NCI-H446 treated with DMSO at 0.1 percent for 48 hours (cell line): Measurements from ENCODE around the gene ZBTB37.
A peak's percentile ranks its signal among the peaks of the same experiment; 100 is the strongest.
"Not testable (repeated sequence)": the region's sequence is repeated elsewhere in the genome, so short reads cannot be mapped to it uniquely, and the experiment has no call there.

ENCODE experiments used
- DNase-seq: peaks from one replicate; lab custom pipeline; 2025; lab: John Stamatoyannopoulos, UW

Gene ZBTB37

GRCh38 chr1:173865468-173866164 is 2.6 kb upstream of the ZBTB37 start:
- DNase-seq, result no peak

DNA sequence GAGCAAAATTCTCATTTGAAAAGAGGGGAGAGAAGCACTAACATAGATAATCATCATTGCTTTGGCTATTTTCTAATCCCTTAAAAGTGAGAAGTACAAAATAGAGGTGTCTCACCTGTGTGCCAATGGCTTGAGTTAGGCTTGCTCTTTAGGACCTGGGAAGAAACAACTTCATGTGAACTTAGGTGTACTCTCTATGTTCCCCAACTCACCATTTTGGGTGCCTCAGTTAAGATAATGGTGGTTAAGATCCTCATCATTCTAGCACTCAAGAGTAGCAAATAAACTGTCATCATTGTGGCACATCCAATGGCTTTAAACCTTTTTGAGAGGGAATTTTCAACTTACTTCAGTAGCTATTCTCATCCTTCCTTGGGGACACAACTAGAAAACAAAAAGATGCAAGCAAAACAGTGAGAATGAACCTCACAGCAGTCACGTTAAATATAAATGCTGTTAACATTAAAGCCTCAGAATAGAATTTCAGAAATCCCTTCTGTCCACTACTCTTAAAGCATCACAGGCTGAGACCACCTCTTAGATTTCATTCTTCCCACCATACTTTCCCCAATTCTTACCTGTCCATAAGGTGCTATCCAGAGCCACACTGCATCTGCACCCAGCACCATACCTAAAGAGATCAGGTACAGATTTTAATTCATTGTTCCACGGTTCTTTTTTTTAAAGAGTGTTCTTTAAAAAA is 1.6 kb upstream of the ZBTB37 start:
- DNase-seq, result no peak

- DNase-seq, result no peak
Measured at GRCh38 chr1:173867141-173867752, 933 bp upstream of the ZBTB37 start.

DNA sequence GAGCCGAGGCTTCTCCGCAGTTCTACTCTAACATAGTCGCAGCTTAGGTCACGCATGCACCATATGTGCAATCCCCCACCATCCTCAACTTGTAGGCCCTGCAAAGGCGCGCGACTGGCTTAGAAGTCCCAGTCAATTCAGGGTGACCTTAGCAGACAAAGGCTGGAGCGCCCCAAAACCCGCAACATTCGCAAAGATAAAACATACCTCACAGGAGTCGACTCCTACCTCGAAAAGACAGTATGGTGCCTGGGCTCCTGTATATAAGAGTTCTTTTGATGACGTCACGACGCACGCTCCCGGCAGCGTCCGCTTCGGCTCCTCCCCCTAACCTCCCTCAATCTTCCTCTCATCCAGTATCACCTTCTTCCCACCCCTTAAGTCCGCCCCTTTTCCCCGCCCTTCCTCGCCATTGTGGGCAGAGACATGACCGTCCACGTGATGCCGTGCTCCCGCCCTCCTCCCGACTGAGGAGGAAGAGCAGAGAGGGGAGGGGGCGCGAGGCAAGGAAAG is 371 bp upstream of the ZBTB37 start, which contains the start of gene GAS5:
Gene GAS5, minus strand, starts transcription at position 237 of the 513 bp plus-strand sequence.
- peak; percentile 99 for DNase-seq

DNA sequence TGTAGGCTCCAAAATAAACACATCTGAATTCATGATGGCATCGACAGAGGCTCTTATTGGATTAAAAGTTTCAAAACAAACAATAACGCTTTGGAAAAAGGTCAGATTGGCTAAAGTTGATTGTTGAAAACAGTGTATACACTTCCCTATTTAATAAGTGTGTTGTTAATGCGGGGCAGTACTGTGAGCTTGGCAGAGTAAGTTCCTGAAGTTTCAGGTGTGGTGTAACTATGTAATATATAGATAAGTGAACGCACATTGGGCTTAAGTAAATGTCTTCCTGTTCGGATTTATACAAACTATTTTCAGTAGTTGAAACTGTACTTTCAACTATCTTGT is 810 bp downstream of the ZBTB37 start:
- no peak for DNase-seq

DNA sequence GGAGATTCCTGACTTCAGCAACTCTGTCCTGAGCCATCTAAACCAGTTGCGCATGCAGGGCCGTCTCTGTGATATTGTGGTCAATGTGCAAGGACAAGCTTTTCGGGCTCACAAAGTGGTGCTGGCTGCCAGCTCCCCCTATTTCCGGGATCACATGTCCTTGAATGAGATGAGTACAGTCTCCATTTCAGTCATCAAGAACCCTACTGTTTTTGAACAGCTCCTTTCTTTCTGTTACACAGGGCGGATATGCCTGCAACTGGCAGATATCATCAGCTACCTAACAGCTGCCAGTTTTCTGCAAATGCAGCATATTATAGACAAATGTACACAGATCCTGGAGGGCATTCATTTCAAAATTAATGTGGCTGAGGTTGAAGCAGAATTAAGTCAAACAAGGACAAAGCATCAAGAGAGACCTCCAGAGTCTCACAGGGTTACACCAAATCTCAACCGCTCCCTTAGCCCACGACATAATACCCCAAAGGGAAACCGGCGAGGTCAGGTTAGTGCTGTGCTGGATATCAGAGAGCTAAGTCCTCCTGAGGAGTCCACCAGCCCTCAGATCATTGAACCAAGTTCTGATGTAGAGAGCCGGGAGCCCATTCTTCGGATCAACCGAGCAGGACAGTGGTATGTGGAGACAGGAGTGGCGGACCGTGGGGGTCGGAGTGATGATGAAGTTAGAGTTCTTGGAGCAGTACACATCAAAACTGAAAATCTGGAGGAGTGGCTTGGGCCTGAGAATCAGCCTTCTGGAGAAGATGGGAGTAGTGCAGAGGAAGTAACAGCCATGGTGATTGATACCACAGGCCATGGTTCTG is 2.3 kb downstream of the ZBTB37 start:
- no peak for DNase-seq

GRCh38 chr1:173871091-173871490 is 2.9 kb downstream of the ZBTB37 start:
- DNase-seq, result no peak

DNA sequence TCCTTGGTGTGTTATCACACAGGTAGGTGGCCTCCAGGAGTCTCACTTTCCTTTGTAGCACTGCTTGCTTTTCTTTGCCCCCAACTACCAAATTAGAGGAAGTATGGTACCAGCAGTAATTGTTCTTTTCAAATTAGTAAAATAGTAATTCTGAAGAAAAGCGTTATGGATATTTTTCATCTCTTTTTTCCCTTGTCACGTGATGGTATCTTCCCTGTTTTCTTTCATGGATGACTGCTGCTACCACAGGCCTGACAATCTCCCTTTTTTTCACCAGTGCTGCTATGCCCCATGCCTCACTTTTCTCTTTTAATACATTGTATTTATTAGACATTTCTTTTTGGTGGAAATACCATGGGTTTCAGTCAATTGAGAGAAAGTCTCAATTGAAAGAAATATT is 3.3 kb downstream of the ZBTB37 start:
- no peak for DNase-seq

DNA sequence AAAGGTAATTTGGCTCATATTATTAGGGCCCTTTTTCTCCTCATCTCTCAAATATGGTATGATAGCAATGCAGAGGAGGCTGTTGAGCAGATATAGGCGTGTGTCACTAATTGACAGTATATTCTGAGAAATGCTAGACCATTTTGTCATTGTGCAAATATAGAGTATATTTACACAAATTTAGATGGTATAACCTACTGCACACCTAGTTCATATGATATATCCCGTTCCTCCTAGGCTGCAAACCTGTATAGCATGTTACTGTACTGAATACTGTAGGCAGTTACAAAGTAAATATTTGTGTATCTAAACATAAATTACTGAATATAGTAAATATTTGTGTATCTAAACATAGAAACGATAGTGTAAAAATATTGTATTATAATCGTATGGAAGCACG is 8.6 kb downstream of the ZBTB37 start:
- DNase-seq, result no peak

DNA sequence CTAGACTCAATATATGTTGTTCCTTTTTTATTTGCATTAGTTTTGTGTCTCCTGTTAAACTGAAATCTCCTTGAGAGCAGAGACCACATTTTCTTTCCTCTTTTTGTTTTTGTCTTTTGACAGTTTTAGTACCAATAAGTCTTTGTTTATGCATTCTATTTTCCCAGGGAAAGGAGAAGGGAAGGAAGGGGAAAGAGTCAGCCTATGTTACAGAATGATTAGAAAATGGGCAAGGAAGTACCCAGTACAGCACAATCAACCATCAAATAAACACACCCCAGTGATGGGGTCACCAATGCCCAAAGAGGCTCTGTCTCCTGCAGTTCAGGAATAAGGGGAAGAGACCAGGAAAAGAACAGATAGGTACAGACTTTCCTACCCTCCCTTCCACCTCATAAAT is 10.1 kb downstream of the ZBTB37 start:
- DNase-seq, result no peak

DNA sequence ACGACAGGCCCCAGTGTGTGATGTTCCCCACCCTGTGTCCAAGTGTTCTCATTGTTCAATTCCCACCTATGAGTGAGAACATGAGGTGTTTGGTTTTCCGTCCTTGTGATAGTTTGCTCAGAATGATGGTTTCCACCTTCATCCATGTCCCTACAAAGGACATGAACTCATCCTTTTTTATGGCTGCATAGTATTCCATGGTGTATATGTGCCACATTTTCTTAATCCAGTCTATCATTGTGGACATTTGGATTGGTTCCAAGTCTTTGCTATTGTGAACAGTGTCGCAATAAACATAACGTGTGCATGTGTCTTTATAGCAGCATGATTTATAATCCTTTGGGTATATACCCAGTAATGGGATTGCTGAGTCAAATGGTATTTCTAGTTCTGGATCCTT is 12.9 kb downstream of the ZBTB37 start:
- not testable (repeated sequence) for DNase-seq

DNA sequence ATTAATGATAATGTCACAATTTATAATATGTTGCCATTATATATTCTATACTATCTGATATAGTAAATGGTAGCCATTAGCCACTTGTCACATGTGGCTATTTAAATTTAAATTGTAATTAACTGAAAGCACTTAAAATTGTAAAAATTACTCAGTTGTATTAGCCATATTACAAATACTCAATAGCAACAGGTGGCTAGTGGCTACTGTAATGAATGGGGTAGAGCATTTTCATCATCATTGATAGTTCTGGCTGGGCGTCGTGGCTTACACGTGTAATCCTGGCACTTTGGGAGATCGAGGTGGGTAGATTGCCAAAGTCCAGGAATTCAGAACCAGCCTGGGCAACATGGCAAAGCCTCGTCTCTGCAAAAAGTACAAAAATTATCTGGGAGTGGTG is 16.5 kb downstream of the ZBTB37 start:
- no peak for DNase-seq

GRCh38 chr1:173886746-173887611 is 18.8 kb downstream of the ZBTB37 start:
- no peak for DNase-seq

DNA sequence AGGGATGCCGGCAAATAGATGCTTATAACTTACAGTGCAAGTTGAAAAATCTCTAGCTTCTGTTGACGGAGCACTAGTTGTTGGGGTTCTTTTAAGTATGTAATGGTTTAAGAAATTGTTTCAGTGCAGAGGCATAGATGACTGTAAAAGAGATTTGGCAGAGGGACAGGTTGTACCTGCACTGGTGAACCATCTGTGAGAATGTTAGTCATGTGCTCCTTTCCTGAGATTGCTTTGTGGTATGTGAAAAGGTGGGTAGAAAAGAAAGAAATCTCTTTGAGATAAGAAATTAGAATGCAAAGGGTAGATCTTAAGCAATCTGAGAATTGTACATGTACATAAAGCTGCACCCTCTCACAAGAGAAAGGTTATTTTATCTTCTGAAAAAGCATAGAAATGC is 19.4 kb downstream of the ZBTB37 start:
- no peak for DNase-seq

GRCh38 chr1:173888749-173889148 is 20.6 kb downstream of the ZBTB37 start:
- no peak for DNase-seq

- DNase-seq, result no peak
Measured at GRCh38 chr1:173889885-173890284, 21.7 kb downstream of the ZBTB37 start.

GRCh38 chr1:173893611-173894010 is 25.4 kb downstream of the ZBTB37 start:
- no peak for DNase-seq

DNA sequence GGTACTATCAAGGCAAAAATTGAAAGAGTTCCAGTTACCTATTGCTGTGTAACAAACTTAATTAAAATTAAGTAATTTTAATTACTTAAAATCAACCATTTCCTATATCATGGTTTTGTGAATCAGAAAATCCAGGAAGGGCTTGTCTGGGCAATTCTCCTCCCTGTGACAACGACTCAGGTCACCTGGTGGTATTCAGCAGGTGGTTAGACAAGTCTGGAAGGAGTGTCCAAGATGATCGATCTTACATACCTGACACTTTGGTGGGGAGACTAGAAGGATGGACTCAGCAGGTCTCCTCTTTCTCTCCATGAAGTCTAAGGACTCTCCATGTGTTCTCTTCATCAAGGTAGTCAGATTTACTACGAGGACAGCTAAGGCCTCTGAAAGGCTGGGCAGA is 26.0 kb downstream of the ZBTB37 start:
- DNase-seq, result no peak

DNA sequence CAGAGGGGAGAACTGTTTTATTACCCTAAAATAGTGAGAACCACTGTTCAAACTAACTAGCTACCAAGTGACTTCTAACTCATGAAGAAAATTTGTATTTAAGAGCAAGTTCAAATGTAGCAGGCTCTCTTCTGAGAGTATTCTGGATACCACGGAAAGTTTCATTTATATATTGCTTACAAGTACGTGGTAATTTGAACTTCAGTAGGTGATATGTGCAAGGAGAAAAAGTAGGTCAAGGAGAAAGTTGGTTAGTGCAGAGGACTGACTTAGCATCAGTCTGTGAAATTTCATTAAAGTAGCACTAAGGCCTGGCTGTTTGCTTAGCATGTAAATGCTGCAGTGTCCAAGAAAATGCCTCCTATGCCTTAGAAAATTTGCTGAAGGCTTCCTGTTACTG is 32.2 kb downstream of the ZBTB37 start:
- DNase-seq, result no peak

DNA sequence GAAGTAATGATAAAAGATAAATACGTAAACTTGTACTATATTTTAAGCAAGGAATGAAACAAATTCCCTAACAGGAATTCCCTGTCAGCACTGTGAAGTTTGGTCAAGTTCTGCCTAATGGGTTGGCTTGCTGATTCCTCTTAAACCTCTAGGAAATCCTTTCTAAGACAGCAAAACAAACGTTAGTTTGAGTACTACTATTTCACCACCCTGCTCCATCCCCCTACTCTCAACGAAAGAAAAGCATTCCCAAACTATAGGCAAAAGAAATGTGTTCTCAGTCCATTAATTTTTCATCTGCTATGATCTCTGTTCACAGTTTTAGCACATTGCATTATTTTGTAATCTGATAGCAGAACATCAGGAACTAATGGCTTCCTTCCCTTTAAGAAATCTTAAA is 32.8 kb downstream of the ZBTB37 start:
- no peak for DNase-seq

GRCh38 chr1:173903827-173904531 is 35.8 kb downstream of the ZBTB37 start:
- no peak for DNase-seq
